Activated CD4-positive, alpha-beta T cell treated with anti-CD3 and anti-CD28 coated beads, Interleukin-2, amount 10 ng/mL, durations not matched to agents 24 days and 14 days (primary cell): ENCODE measurements around the gene AGAP3. TPM values are rescaled to one million over a fixed set of nuclear protein-coding genes. Genes with fewer than 3 reads are reported as not detected.
"Not testable (repeated sequence)": the region's sequence is repeated elsewhere in the genome, so short reads cannot be mapped to it uniquely, and the experiment has no call there.

Experiments
- DNase-seq: peaks from one replicate; pipeline ENCODE4 v3.0.0; 2022
- H3K27ac Mint-ChIP-seq: one replicate; pipeline ENCODE4 v1.8.0; 2022; ENCODE audit warnings: mild to moderate bottlenecking, mixed read lengths
- H3K27me3 Mint-ChIP-seq: one replicate; pipeline ENCODE4 v1.8.0; 2022; ENCODE audit warnings: mixed read lengths
- H3K36me3 Mint-ChIP-seq: one replicate; pipeline ENCODE4 v1.8.0; 2022; ENCODE audit warnings: low read depth, mild to moderate bottlenecking, mixed read lengths
- H3K4me1 Mint-ChIP-seq: one replicate; pipeline ENCODE4 v1.8.0; 2021; ENCODE audit warnings: mixed read lengths
- H3K4me3 Mint-ChIP-seq: one replicate; pipeline ENCODE4 v1.8.0; 2022; ENCODE audit warnings: mild to moderate bottlenecking, moderate library complexity, mixed read lengths
- H3K9me3 Mint-ChIP-seq: one replicate; pipeline ENCODE4 v1.8.0; 2021; ENCODE audit warnings: mixed read lengths
- intact Hi-C: fragments of 100-400 bp; cut with micrococcal nuclease; formaldehyde crosslinking; loops from one replicate; pipeline ENCODE4 v1.15.1; 2023
- total RNA-seq: library from RNA; stranded (reverse); gene quantifications from 2 replicates; pipeline ENCODE4 v1.2.3, GENCODE V29; 2022

AGAP3 gene
- 54.3 and 60.0 TPM in 2 replicates for total RNA-seq

DNA sequence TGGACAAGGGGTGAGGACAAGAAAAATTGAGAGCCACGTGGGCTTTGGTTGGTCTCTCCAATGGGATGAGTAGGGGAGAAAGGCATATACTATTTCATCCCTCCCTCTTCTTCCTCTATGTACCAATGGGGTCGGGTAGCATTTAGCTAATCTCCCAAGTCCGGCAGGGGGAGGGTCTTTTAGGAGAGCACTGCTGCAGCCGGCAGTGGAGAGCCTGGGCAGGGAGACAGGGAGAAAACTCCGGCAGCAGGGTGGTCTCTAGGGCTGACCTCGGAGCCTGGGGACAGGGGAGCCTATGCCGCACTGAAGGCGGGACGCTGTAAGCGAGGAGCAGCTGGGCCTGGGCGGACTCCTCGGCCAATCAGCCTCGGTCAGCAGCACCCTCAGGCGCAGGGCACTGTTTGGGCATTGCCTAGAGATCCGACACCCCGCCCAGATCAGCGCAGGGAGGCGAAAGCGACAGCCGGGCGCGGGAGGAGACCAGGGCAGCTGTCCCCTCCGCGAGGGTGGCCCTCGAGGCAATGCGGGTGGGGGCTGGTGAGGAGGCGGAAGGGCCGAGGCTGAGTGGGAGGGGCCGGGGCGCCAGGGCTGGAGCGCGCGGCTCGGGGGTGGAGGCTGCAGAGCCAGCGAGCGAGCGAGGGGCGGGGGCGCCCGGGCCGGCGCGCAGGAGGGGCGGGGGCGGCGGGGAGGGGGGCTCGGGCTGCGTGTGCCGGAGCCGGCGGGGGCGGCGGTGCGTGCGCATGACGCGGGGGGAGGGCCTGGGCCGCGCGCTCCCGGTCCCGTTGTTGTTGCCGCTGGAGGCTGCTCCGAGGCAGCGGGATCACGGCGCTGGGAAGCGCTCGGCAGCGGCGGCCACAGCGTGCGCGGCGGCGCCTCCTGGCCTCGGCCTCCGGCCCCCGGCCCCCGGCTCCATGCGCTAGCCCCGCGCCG lies at the start of gene AGAP3:
Gene AGAP3, plus strand, starts transcription at position 785 of the 930 bp plus-strand sequence. CDS start 267 bp downstream, outside the sequence.
- Mint-ChIP-seq H3K4me3 (peak within 1 kb of the TSS; percentile 90), H3K36me3 (peaks cover 11% of the 10 kb centered on the region), H3K27me3 (peaks cover 18% of the 10 kb centered on the region), H3K9me3 (no peaks in the 10 kb centered on the region), H3K27ac (peak within 1 kb of the TSS; percentile 91), H3K4me1 (peaks cover 32% of the 10 kb centered on the region)
- intact Hi-C loops: loop anchor here (10.0 kb wide), 3 partner anchors 711 to 1461 kb away; partner anchors contain the start of gene ZNF775
- peak; percentile 88 for DNase-seq

- Mint-ChIP-seq H3K27ac (peak overlapping the region; percentile 92), H3K27me3 (no peaks in the 10 kb centered on the region), H3K4me3 (peak overlapping the region; percentile 56), H3K36me3 (peaks cover 10% of the 10 kb centered on the region), H3K4me1 (peaks cover 17% of the 10 kb centered on the region), H3K9me3 (no peaks in the 10 kb centered on the region)
- DNase-seq: peak; percentile 76
- intact Hi-C loops: loop anchor here (1.0 kb wide), 1 partner anchor 19 kb away; no protein-coding TSS in a partner anchor
Measured at GRCh38 chr7:151038951-151039849, 47.1 kb upstream of the AGAP3 start.

DNA sequence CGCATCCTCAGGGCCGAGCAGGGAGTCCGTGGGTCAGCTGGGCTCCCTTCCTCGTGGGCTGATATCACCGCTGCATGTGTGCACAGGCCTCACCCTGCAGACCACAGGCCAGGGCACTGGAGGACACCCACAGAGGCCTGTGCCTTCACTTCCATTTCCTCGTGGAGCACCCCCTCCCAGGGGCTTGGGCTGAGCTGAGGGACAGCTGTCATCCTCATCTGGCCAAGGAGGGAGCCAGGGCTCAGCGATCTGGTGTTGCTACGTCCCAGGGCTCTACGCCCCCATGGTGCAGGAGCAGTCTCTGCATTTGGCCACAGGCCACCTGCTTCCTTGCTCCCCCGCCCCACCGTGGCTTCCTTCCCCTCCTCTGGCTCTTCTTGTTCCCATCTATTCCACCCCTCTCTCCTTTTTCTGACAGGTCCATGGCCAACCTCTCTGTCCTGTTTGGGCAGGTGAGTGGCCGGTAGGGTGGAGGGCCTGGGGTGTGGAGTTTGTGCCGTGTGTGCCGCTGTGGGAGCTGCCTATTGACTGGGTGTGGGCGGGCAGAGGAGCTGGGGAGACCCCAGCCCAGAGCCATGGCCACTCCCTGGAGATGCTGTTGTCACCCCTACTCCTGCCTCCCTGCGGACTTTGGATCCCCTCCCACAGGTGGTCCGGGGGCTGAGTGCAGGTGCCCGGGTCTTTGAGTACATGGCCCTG lies 46.3 kb upstream of the AGAP3 start:
- Mint-ChIP-seq H3K27ac (peak overlapping the region; percentile 92), H3K4me3 (no peak overlapping the region)
- intact Hi-C loops: loop anchor here (1.0 kb wide), 1 partner anchor 18 kb away; no protein-coding TSS in a partner anchor

DNA sequence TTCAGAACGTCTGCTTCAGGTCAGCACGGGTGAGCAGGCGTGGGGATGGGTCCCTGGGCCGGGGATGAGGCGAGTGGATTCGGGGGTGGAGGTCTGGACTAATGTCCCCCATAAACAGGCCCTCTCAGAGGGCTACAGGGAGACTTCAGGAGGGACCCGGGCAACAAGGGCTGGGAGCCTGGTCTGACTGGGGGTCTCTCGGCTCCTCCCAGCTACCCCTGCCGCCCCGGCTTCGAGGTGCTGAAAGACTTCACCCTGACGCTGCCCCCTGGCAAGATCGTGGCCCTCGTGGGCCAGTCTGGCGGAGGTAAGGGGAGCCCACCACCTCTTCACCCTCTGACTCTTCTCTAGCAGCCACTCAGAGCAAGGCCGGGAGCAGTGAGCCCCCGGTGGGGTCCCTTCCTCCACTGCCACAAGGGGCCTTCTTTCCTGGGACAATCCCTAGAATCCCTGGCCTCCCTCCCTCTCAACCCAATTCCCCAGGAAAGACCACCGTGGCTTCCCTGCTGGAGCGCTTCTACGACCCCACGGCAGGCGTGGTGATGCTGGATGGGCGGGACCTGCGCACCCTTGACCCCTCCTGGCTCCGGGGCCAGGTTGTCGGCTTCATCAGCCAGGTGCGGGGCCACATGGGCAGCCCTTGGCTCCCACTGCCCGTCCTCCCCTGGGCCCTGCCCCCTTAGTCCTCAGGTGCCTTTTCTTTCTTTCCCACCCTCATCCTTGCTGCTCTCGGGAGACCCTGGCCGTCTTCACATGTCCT lies 45.5 kb upstream of the AGAP3 start:
- DNase-seq: no peak
- Mint-ChIP-seq H3K4me3 (no peak overlapping the region), H3K36me3 (peaks cover 7% of the 10 kb centered on the region), H3K4me1 (peaks cover 17% of the 10 kb centered on the region), H3K27ac (no peak overlapping the region), H3K27me3 (no peaks in the 10 kb centered on the region), H3K9me3 (no peaks in the 10 kb centered on the region)
- intact Hi-C loops: no loop called here

More for the DNA sequence above, 46.3 kb upstream of the AGAP3 start:
- no peak for DNase-seq
- Mint-ChIP-seq H3K27me3 (no peaks in the 10 kb centered on the region), H3K9me3 (no peaks in the 10 kb centered on the region), H3K4me1 (peaks cover 17% of the 10 kb centered on the region), H3K36me3 (peaks cover 10% of the 10 kb centered on the region)

GRCh38 chr7:151043449-151043848 lies 42.8 kb upstream of the AGAP3 start:
- H3K27me3 Mint-ChIP-seq, H3K36me3 Mint-ChIP-seq, H3K4me3 Mint-ChIP-seq, H3K27ac Mint-ChIP-seq, H3K9me3 Mint-ChIP-seq, intact Hi-C loops, DNase-seq: not testable (repeated sequence)
- peaks cover 16% of the 10 kb centered on the region for H3K4me1 Mint-ChIP-seq

DNA sequence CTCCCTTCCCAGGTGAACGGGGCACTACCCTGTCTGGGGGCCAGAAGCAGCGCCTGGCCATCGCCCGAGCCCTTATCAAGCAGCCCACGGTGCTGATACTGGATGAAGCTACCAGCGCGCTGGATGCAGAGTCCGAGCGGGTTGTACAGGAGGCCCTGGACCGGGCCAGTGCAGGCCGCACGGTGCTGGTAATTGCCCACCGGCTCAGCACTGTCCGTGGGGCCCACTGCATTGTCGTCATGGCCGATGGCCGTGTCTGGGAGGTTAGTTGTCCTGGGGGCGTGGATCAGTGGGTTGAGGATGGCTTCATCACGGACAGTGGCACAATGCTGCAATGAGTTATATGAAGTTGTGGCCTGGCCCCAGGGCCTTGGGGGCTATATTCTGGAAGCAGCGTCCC lies 42.3 kb upstream of the AGAP3 start:
- Mint-ChIP-seq H3K4me1 (peaks cover 11% of the 10 kb centered on the region), H3K9me3 (no peaks in the 10 kb centered on the region), H3K27ac (no peak overlapping the region), H3K36me3 (peaks cover 6% of the 10 kb centered on the region), H3K4me3 (no peak overlapping the region), H3K27me3 (no peaks in the 10 kb centered on the region)
- no peak for DNase-seq
- intact Hi-C loops: no loop called here

DNA sequence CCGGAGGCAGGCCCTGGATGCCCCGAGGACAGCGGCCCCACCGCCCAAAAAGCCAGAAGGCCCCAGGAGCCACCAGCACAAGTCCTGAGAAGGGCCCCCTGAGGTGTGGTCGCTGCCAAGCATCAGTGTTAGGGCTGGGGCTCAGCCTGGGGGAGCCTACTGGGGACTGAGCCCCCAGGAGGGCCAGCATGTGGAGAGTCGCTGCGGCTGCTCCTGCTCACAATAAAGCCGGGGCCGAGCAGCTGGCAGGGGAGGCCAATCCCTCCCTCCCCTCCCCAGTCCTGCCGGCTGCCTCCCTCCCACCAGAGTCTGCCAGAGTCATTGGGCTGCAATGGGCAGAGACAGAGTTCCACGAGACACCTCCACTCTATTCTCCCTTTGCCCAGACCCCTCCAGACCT lies 41.0 kb upstream of the AGAP3 start:
- H3K27ac Mint-ChIP-seq: no peak overlapping the region
- peaks cover 3% of the 10 kb centered on the region for H3K36me3 Mint-ChIP-seq
- DNase-seq: no peak
- H3K4me1 Mint-ChIP-seq: no peaks in the 10 kb centered on the region
- H3K4me3 Mint-ChIP-seq: no peak overlapping the region
- H3K9me3 Mint-ChIP-seq: no peaks in the 10 kb centered on the region
- intact Hi-C loops: no loop called here
- peaks cover 3% of the 10 kb centered on the region for H3K27me3 Mint-ChIP-seq

- Mint-ChIP-seq H3K27ac (no peak overlapping the region), H3K9me3 (no peaks in the 10 kb centered on the region), H3K27me3 (peaks cover 5% of the 10 kb centered on the region), H3K4me1 (no peaks in the 10 kb centered on the region), H3K36me3 (peaks cover 3% of the 10 kb centered on the region), H3K4me3 (no peak overlapping the region)
- intact Hi-C loops: no loop called here
- DNase-seq: no peak
Measured at GRCh38 chr7:151045967-151046366, 40.3 kb upstream of the AGAP3 start.

DNA sequence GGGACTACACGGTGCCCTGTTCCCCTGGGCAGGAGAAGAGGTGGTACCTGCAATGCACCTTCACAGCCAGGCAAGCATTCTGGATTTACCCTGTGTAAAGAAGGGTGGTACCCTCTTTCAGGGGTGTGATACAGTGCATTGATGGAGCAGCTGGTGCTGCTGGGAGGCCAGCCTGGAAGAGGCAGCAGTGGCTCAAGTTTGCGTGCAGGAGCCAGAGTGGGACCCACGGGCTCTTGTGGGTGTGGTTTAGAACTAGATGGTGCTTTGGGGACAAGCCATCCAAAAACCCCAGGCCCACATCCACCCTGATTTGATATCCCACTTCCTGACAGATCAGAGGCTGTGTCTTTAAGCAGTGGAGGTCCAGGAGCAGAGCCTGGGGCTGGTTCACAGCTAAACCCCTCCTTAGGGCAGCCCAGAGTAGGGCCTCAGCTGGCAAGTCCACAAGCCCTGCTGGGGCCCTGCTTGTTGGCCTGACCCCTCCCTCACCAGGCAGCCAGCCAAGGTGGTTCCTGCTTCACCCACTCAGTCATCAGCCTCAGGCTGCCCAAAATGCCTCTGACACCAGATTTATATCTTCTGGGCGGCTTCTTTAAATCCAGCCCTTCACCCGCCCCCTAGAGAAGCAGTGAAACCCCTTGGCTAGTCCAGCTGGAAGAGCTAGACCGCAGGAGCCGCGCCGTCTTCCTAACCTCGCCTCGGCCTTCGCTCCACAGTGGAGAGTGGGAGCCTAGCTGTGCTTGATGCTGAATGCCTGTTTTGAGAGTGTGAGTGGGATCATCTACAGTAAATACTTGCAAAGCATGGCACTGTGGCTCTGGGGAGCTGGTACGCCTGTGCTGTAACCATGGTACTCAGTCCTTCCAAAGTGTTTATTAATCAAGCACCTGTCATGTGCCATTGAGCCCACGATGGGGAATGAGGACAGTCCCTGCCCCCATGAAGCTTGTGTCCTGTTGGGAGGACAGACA lies 39.4 kb upstream of the AGAP3 start:
- intact Hi-C loops: no loop called here

DNA sequence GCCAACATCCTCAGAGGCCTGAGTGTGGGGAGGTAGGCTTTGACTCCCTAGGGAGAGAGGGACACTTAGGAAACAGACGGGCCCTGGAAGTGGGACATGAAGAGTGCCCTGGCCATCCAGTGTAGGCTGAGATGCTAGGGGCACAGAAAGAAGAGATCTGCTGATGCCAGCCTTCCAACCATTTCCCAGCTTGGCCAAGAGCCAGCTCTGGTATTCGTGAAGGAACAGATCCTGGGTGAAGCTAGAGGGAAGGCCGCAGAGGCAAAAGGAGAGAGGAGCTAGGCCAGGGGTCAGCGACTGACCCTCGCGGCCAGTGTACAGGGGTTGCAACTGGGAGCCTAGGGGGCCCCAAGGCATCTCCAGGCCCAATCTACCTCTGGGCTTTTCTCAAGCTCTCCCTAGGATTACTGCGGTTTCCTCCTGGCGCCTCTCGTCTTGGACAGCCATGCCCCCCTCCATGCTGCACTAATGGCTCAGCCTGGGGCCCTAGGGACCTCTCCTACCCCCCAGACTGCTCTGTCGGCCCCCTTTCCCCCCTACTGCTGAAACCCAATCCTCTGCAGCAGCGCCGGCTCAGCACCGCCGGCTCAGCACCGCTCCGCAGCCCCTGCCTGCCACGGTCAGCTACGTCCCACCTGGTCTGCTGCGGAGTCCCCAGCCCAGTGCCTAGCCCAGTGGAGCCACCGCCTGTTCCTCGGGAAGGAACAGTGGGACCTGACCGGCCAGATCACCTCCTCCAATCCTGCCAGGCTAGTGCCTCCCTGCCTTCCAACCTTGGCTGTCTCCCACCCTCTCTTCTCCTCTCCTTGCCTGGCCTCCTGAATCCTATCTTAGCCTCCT lies 38.1 kb upstream of the AGAP3 start, which contains the start of gene ASIC3:
Gene ASIC3, plus strand, starts transcription at position 556 of the 840 bp plus-strand sequence. CDS start 355 bp downstream, outside the sequence.
- no peak within 1 kb of the TSS for H3K4me3 Mint-ChIP-seq
- DNase-seq: no peak
- intact Hi-C loops: no loop called here
- no peak within 1 kb of the TSS for H3K27ac Mint-ChIP-seq
- H3K36me3 Mint-ChIP-seq: peaks cover 8% of the 10 kb centered on the region
- peaks cover 6% of the 10 kb centered on the region for H3K4me1 Mint-ChIP-seq
- peaks cover 5% of the 10 kb centered on the region for H3K27me3 Mint-ChIP-seq
- no peaks in the 10 kb centered on the region for H3K9me3 Mint-ChIP-seq

More for the DNA sequence above, 39.4 kb upstream of the AGAP3 start:
- Mint-ChIP-seq H3K4me1 (no peaks in the 10 kb centered on the region), H3K9me3 (no peaks in the 10 kb centered on the region), H3K36me3 (peaks cover 3% of the 10 kb centered on the region), H3K4me3 (no peak overlapping the region), H3K27me3 (peaks cover 5% of the 10 kb centered on the region), H3K27ac (no peak overlapping the region)
- DNase-seq: no peak

- intact Hi-C loops: no loop called here
- peaks cover 5% of the 10 kb centered on the region for H3K27me3 Mint-ChIP-seq
- H3K27ac Mint-ChIP-seq: no peak overlapping the region
- no peak overlapping the region for H3K4me3 Mint-ChIP-seq
- H3K36me3 Mint-ChIP-seq: peaks cover 8% of the 10 kb centered on the region
- H3K4me1 Mint-ChIP-seq: peaks cover 8% of the 10 kb centered on the region
- no peaks in the 10 kb centered on the region for H3K9me3 Mint-ChIP-seq
- no peak for DNase-seq
Measured at GRCh38 chr7:151048911-151049463, 37.3 kb upstream of the AGAP3 start.
